Cardiac septum (tissue), 1 donor: ENCODE measurements around the gene KRTAP10-5. TPM values are rescaled to one million over a fixed set of nuclear protein-coding genes. Genes with fewer than 3 reads are reported as not detected.
"Not testable (repeated sequence)": the region's sequence is repeated elsewhere in the genome, so short reads cannot be mapped to it uniquely, and the experiment has no call there.

Experiments
- DNase-seq: peaks from one replicate; pipeline ENCODE4 v3.0.0-alpha.2; 2020; ENCODE audit warnings: low spot score
- intact Hi-C: fragments of 100-400 bp; cut with DNase I; formaldehyde crosslinking; loops from one replicate; pipeline ENCODE4 v1.14.0; 2022
- total RNA-seq: library from RNA; stranded (reverse); fragmentation: NEBNext Ultra II Directional; extraction: Animal tissue kit (Norgen Biotek cat#: 25700); gene quantifications from one replicate; pipeline ENCODE4 v1.2.1, GENCODE V29; 2021
- donor health status: DM: no; HTN: no; CAD: no.

The KRTAP10-5 gene
- total RNA-seq, 1 donor from 2014 or later = not detected

DNA sequence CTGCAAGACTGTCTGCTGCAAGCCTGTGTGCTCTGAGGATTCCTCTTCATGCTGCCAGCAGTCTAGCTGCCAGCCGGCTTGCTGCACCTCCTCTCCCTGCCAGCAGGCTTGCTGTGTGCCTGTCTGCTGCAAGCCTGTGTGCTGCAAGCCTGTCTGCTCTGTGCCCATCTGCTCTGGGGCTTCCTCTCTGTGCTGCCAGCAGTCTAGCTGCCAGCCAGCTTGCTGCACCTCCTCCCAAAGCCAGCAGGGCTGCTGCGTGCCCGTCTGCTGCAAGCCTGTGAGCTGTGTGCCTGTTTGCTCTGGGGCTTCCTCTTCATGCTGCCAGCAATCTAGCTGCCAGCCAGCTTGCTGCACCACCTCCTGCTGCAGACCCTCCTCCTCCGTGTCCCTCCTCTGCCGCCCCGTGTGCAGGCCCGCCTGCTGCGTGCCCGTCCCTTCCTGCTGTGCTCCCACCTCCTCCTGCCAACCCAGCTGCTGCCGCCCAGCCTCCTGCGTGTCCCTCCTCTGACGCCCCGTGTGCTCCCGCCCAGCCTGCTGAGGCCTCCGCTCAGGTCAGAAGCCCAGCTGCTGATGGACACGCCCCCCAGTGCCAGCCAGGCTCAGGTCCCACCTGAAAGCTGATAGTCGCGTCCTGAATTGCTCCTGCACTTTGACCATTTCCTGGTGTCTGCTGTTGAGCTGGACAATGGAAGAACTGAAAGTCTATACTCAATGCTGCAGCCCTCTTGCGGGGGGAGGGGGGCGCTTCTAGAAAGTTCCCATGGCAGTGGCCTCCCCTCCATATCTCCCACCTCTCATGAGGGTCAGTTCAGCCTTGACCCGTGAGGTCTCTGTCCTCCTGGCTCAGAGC is 5.7 kb downstream of the KRTAP10-5 start:
- intact Hi-C loops = no loop called here
- no peak for DNase-seq

GRCh38 chr21:44573630-44574456 is 6.6 kb downstream of the KRTAP10-5 start, which contains the start of gene KRTAP10-4:
Gene KRTAP10-4 (plus strand): TSS chr21:44573729. CDS start chr21:44573759, 30 bp downstream.
- DNase-seq, intact Hi-C loops: not testable (repeated sequence)

DNA sequence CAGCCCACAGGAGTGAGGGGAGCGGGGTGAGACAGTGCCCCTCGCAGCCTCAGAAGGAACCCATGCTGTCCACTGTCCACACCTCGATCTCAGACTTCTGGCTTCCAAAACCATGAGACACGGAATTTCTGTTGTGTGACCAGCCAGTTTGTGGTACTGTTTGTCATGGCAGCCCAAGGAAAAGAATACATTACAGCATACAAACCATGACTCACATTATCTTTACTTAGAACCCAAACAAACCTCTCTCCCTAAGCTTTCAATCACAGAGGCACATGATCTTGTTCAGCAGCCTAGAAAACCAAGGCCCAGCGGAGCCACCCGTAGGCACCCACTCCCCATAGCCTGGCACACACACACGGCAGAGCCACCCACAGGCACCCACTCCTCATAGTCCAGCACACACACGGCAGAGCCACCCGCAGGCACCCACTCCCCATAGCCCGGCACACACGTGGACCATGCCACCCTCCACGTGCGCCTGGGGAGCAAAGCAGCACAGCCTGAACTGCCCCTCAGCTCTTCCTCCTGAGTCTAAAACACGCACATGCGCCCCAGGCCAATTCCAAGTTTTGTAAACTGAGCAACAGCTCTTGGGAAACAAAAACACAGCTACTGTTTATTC is 7.3 kb downstream of the KRTAP10-5 start:
- intact Hi-C loops = no loop called here
- DNase-seq = no peak

- DNase-seq = no peak
- intact Hi-C loops = no loop called here
Observed at GRCh38 chr21:44571844-44572782, 8.3 kb downstream of the KRTAP10-5 start.

- intact Hi-C loops = no loop called here
Observed at GRCh38 chr21:44571296-44571695, 9.1 kb downstream of the KRTAP10-5 start.

DNA sequence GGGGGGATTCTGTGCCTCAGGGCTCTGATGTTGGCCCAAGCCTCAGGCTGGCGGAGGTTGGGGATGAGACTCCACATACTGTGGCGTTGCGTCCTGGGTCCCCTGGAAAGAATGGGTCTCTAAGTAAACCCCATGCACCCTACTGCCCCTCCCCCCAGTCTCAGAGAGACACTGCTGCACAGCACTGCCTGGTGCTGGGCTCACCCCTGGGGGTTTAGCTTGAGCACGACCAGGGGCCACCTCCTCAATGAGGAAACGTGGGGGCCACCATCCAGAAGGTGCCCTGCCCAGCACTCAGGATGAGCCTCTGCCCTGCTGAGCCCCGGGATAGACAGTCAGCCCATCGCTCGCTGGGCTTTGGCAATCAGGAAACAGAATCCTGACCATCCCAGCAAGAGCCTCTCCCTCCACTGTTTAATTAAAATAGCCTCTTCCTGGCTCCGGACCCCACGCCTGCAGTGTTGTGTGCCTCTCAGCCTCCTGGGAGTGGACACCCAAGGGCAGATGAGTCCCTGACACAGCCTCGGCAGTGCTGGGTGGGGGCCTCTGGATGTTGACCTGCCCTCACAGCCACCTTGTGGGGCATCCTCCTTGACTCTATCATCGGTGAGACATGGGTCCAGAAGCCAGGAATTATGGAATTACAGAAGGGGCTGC is 10.4 kb downstream of the KRTAP10-5 start:
- intact Hi-C loops = no loop called here

More at GRCh38 chr21:44571296-44571695, 9.1 kb downstream of the KRTAP10-5 start:
- DNase-seq = no peak

DNA sequence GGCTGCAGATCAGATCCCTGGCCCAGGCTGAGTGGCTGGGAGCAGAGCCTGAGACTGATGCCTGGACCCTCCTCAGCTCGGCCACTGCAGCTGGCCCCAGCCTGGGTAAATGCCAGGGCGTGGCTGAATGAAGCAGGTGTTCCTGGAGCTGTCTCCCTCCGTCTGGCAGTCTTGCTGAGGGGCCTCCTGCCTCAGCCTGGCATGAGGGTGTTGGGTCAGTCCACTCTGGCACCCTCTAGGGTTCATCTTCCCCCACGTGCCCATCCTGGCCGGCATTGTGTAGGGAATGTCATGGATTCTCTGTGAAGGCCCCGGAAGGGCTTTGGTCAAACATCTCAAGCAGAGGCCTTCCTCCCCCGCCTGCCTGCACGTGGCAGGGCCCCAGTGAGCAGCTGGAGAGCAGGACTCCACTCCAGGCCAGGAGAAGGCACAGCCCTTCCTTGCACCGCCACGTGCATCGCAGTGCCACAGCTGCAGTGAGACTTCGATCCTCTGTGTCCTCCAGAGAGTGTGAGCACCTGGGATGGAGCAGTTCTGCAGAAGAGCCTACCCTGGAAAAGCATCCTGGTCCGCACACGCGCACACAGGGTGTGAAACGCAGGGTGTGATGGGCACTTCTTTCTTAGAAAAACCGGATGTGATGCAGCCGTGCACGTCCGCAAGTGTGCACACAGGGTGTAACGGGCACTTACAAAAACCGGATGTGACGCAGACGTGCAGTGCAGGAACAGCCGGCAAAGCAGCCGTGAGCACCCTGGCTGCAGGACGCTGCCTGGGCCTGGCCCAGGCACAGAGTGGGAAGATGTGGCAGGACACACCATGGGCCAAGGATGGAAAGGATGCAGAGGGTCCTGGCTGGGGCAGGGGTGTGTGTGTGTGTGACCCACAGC is 11.5 kb downstream of the KRTAP10-5 start:
- intact Hi-C loops = no loop called here
- no peak for DNase-seq

More for the DNA sequence above, 10.4 kb downstream of the KRTAP10-5 start:
- DNase-seq = no peak

DNA sequence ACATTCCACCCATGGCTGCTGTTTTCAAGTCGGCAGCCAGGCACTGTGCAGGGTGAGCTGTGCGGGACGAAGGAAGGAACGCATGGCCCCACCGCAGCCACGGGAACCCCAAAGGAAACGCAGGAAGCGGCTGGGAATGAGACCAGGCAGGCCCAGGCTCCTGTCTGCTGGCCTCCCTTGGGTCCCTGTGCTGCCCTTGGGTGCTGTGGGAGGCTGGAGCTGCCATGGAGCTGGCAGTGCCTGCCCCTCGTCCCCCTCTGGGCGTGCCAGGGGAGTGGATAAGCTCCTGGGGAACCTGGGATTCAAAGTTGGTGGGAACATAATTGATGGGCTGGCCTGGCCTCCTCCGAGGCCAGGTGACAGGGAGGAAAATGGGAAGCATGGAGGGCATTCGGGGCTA is 12.1 kb downstream of the KRTAP10-5 start:
- intact Hi-C loops = no loop called here

DNA sequence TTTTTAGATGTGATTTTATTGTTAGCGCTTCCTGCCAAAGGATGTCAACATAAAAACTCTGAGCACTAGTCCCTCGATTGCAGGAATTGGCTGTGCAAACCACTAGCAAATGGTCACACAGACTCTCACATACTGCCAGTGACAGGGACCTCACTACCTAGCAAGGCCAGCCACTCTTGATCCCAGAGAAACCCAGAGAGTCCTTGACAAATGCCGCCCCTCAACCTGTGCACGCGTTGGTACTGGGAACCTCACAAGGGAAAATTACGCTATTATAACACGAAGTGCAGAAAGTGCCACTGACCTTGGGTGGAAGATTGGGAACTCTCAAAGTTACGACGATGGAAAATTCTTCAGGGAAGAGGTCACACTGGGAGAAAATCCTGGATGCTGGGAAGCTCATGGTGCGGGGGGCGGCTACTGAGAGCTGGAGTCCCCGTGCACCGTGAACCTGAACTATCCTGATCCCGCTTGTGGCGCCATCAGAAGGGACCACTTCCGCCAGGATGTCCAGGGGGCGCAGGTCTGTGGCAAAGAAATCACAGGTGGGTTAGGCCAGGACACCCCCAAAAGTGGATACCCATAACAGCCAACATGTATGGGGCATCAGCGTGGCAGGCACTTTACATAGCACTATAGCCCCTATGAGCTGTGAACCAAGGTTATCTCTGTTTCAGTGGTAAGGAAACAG is 12.8 kb downstream of the KRTAP10-5 start:
- DNase-seq = no peak

More for the DNA sequence above, 12.1 kb downstream of the KRTAP10-5 start:
- no peak for DNase-seq

DNA sequence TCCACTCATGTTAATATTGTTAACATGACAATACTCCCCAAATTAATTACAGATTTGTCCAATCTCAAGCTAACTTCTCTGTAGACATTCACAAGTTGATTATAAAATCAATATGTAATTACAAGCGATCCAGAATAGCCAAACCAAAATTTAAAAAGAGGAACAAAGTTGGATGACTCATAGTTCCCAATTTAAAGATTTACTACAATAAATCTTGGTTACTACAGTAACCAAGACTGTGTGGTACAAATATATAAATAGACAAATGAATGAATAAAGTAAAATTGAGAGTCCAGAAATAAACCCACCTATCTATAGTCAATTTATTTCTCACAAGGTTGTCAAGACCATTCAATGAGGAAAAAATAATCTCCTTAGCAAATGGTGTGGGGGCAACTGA is 14.0 kb downstream of the KRTAP10-5 start:
- intact Hi-C loops = no loop called here
- no peak for DNase-seq

More for the DNA sequence above, 12.8 kb downstream of the KRTAP10-5 start:
- intact Hi-C loops = no loop called here

DNA sequence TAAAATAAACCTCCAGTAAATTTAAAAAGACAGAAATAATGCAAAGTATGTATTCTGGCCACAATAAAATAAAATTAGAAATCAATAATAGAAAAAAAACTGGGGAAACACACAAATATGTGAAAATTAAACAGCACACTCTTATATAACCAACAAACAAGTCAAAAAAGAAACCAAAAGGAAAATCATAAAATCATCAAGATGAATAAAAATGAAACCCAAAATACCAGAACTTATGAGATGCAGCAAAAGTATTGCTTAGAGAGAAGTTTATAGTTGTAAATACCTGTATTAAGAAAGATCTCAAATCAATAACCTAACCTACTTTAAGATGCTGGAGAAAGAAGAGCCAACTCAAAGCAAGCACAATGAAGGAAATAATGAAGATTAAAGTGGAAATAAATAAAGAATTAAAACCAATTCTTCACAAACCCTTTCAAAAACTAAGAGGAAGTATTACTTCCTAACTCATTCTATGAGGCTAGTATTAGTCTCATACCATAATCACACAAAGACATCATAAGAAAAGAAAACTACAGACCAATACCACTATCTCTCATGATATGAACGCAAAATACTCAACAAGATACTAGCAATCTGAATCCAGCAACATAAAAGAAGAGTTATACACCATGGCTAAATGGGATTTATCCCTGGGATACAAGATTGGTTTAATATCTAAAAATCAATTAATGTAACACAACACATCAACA is 15.4 kb downstream of the KRTAP10-5 start:
- no peak for DNase-seq
- intact Hi-C loops = no loop called here

GRCh38 chr21:44564099-44564498 is 16.3 kb downstream of the KRTAP10-5 start:
- intact Hi-C loops = no loop called here
- no peak for DNase-seq

DNA sequence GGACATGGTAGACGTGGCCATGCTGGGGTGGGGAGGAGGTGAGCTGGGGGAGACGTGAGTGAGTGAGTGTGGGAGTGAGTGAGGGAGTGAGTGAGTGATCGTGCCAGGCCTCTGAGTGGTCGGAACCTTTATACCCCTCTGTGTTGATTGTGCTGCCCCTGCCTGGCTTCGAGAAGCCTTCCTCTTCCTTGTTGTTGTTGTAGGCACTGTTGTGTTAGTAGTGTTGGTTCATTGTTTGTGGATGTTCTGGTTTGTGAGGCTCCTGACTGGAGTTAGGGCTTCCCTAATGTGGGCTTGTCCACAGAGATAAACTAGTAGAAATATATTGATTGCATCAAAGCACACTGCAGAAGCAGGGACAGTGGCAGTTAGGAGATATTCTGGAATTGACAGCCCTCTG is 21.7 kb downstream of the KRTAP10-5 start, which contains the start of gene KRTAP10-3:
TSS of gene KRTAP10-3 (minus strand) at position 101 of the 400 bp plus-strand sequence. CDS start at position 21, 80 bp downstream.
- no peak for DNase-seq
- intact Hi-C loops = no loop called here

- DNase-seq, intact Hi-C loops: not testable (repeated sequence)
Observed at GRCh38 chr21:44558329-44558675, 22.1 kb downstream of the KRTAP10-5 start.

DNA sequence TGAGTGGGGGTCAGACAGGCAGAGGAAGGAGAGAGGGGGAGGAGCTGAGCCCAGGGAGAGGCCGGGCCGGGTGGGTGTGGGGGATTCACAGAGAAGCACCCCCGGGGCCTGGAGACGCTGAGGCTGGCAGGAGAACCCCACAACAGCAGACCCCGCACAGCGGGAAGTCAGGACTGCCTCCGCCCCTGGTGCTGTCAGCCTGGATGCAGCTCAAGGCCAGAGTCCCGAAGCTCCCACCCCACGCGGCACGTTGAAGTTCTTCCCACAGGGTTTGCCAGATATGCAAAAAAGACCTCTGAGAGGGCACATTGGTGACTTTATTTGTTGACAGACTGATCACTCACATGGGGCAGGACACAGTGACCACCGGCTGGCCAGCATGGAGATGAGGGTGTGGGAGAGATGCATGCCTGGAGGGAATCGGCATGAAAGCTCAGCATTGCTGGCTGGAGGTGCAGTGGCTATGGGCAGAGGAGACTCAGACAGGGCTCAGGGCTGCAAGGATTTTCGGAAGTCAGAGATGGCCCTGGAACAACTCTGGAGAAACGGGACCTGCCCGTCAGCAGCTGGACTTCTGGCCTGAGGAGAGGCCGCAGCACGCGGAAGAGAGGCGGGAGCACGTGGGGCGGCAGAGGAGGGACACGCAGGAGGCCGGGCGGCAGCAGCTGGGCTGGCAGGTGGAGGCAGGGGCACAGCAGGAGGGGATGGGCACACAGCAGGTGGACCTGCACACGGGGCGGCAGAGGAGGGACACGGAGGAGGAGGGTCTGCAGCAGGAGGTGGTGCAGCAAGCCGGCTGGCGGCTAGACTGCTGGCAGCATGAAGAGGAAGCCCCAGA is 22.7 kb downstream of the KRTAP10-5 start:
- DNase-seq = no peak
- intact Hi-C loops = no loop called here
